Peyer's patch (tissue), 4 donors: ENCODE measurements around the gene CCDC85A. TPM values are rescaled to one million over a fixed set of nuclear protein-coding genes. Genes with fewer than 3 reads are reported as not detected.

Experiments
- DNase-seq, 3 donors: peaks; one replicate each; pipeline ENCODE4 v3.0.0-alpha.2; 2017 to 2019
- H3K27ac ChIP-seq, 4 donors: fragments of 200-600 bp; sonication (generic); one replicate each; pipeline ENCODE4 v1.5.1; 2016 to 2019
- H3K27me3 ChIP-seq, 2 donors: fragments of 200-600 bp; sonication (generic); one replicate each; pipeline ENCODE4 v1.5.1; 2019
- H3K36me3 ChIP-seq, 3 donors: fragments of 200-600 bp; sonication (generic); one replicate each; pipeline ENCODE4 v1.5.1; 2016 to 2019
- H3K4me1 ChIP-seq, 4 donors: fragments of 200-600 bp; sonication (generic); one replicate each; pipeline ENCODE4 v1.5.1; 2016 to 2019
- H3K4me3 ChIP-seq, 4 donors: fragments of 200-600 bp; sonication (generic); 1 replicate in 3 of 4; 2 replicates in 1 of 4; pipeline ENCODE4 v1.5.1; 2016 to 2019; ENCODE audit warnings: mild to moderate bottlenecking in 1 of 4
- H3K9me3 ChIP-seq, 4 donors: fragments of 200-600 bp; sonication (generic); one replicate each; pipeline ENCODE4 v1.5.1; 2016 to 2019; ENCODE audit warnings: mild to moderate bottlenecking in 1 of 4
- CTCF ChIP-seq, 6 experiments: fragments of 450-650 bp in 4 of 6; fragments of 200-600 bp in 2 of 6; sonication (generic) in 1 of 6; IDR thresholded peaks; one replicate each; pipeline ENCODE4 v1.5.1; 2017 to 2019; ENCODE audit warnings: antibody characterized with exemption in 6 of 6, mild to moderate bottlenecking in 3 of 6, moderate library complexity in 1 of 6
- POLR2A ChIP-seq, 2 donors: fragments of 450-650 bp; IDR thresholded peaks; one replicate each; pipeline ENCODE4 v1.5.1; 2017; ENCODE audit warnings: antibody characterized with exemption in 2 of 2, mild to moderate bottlenecking in 2 of 2, moderate library complexity in 2 of 2
- total RNA-seq, 4 donors: library from RNA; depleted of rRNA; stranded (reverse); fragments of >200 nt; gene quantifications; one replicate each; pipeline ENCODE4 v1.1.0, GENCODE V29; 2016

The CCDC85A gene
- total RNA-seq, 4 donors from 2014 or later = 1.1 to 1.7 (median 1.1) TPM; not detected in 1

DNA sequence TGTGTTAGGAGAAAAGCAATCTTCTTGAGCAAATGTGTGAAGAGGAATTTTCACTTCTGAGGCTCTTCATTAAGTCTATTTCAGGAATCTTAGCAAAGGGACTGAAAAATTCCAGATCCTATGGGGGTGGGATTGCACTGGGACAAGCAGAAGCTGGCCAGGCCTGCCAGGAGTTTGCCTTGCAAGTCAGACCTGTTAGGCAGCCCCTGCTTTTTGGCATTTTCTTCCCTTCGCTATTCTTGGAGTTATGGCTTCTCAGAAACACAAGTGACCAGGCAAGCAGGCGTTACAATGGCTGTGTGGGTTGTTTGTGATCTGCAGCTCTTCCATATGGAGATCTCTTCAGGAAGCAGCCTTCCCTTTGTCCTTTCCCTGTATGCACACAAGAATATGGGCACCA is 8.0 kb upstream of the CCDC85A start:
- H3K4me1 ChIP-seq = no peaks in the 10 kb centered on the region
- H3K27ac ChIP-seq = no peak overlapping the region
- H3K9me3 ChIP-seq = no peaks in the 10 kb centered on the region
- no peak for DNase-seq
- H3K4me3 ChIP-seq = no peak overlapping the region
- no peaks in the 10 kb centered on the region for H3K27me3 ChIP-seq
- TF ChIP-seq CTCF (IDR thresholded peaks at IDR 0.05) (no peak), POLR2A (IDR thresholded peaks at IDR 0.05) (no peak)
- no peaks in the 10 kb centered on the region for H3K36me3 ChIP-seq

DNA sequence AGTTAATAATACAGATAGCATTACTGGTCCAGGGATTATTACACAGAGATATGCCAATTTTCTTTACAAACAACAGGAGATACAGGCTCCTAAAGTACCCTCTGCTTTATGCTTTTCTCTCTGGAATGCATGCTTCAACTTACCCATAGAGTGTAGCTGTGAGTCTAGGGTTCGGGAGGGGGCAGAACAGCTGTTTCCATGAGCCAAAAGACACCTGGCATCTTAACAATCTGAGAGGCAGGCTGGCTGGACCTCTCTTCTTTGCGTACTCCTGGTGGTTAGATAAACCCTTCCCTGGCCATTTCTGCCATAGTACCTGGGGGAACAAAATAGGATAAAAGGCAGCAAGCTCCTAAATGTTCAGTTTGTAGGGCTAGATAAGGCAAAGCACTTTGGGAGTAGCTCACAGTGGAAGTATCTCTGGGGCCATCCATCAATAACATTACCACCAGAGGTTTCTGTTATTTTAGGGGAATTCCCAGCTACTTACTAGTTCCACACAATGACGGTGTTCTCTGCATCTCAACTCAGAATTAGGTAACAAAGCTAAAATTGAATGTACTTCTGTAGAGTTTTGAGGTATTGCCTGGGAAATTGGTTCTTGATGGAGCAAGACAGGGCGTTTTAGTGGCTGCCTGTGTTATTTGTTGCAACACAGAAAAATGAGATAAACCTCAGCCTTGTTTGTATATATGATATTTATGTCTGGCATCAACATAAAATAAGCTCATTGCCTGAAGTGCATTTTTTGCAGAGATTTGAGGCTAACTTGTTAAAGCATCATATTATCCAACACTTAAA is 6.2 kb upstream of the CCDC85A start:
- no peak overlapping the region for H3K4me3 ChIP-seq
- H3K4me1 ChIP-seq = no peaks in the 10 kb centered on the region
- no peaks in the 10 kb centered on the region for H3K36me3 ChIP-seq
- TF ChIP-seq POLR2A (IDR thresholded peaks at IDR 0.05) (no peak), CTCF (IDR thresholded peaks at IDR 0.05) (no peak)
- no peak for DNase-seq
- H3K9me3 ChIP-seq = no peaks in the 10 kb centered on the region
- no peak overlapping the region for H3K27ac ChIP-seq
- no peaks in the 10 kb centered on the region for H3K27me3 ChIP-seq

DNA sequence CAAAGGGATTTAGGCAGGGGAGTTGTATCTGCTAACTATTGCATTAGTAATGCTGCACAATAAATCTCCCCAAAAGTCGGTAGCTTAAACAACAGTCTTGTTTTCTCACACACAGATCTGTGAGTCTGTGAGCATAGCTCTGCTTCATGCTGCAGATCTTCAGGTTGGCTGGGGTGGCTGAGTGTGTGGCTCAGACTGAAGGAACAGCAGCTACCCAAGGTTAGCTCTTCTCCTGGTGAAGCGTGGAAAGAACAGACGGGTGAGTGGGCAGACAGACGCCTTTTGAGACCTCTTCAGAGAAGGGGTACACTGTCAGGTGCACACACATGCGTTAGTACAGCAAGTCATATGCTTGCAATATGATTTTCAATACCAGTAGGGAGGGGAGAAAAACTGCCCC is 3.9 kb upstream of the CCDC85A start:
- Histone ChIP-seq H3K36me3 (no peaks in the 10 kb centered on the region), H3K9me3 (no peaks in the 10 kb centered on the region), H3K4me3 (no peak overlapping the region), H3K27me3 (peaks cover 0 to 12% of the 10 kb centered on the region in 2 donors), H3K4me1 (peaks cover 0 to 13% (median 5%) of the 10 kb centered on the region in 4 donors), H3K27ac (no peak overlapping the region)
- no peak for DNase-seq
- TF ChIP-seq POLR2A (IDR thresholded peaks at IDR 0.05) (no peak), CTCF (IDR thresholded peaks at IDR 0.05) (no peak)

DNA sequence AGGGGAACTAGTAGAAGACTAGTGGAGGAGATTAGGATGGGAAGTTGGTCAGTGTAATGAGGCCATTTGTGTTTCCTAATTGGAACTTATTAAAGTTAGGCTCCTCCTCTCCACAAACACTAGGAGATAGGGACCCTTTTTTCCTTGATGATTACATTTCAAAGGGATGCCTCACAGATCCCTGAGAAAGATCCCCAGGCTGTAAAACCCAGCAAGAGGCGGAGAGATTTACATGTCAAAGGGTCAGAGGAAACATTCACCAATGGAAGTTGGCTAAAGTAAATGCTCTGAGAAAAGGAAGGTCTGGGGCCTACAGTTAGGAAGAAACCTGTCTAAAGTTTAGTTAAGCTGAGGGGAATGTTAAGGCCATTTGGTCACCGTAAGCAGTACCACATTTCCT is 1.4 kb upstream of the CCDC85A start:
- Histone ChIP-seq H3K27me3 (peaks cover 0 to 17% of the 10 kb centered on the region in 2 donors), H3K4me1 (peaks cover 0 to 18% (median 7%) of the 10 kb centered on the region in 4 donors), H3K4me3 (no peak overlapping the region), H3K9me3 (no peaks in the 10 kb centered on the region), H3K36me3 (no peaks in the 10 kb centered on the region), H3K27ac (no peak overlapping the region)
- DNase-seq = no peak
- TF ChIP-seq POLR2A (IDR thresholded peaks at IDR 0.05) (no peak), CTCF (IDR thresholded peaks at IDR 0.05) (no peak)

DNA sequence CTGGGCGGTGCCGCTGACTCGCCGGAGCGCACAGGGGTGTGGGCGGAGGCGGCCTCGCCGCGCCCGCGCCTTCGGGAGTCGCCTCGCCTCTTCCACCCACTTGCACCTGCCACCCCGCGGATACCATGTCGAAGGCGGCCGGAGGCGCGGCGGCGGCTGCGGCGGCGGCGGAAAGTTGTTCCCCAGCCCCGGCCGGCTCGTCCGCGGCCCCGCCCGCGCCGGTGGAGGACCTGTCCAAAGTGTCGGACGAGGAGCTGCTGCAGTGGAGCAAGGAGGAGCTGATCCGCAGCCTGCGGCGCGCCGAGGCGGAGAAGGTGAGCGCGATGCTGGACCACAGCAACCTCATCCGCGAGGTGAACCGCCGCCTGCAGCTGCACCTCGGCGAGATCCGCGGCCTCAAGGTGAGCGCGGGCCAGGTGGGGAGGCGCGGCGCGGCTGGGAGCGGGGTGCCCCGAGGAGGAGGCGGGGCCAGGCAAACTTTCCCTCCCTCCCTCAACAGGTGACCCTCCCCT is 766 bp downstream of the CCDC85A start:
- DNase-seq = peak in 1 of 3 donors; percentile 48
- H3K4me1 ChIP-seq = peaks cover 0 to 18% (median 7%) of the 10 kb centered on the region in 4 donors
- H3K27me3 ChIP-seq = peaks cover 0 to 17% of the 10 kb centered on the region in 2 donors
- H3K9me3 ChIP-seq = no peaks in the 10 kb centered on the region
- no peak for TF ChIP-seq POLR2A (IDR thresholded peaks at IDR 0.05)
- no peak for TF ChIP-seq CTCF (IDR thresholded peaks at IDR 0.05)
- H3K4me3 ChIP-seq = peak overlapping the region; percentile 32 to 64 (median 53)
- H3K27ac ChIP-seq = no peak overlapping the region
- no peaks in the 10 kb centered on the region for H3K36me3 ChIP-seq
